HuH-7 (cell line): ENCODE data around the gene COBL.

Experiments
- DNase-seq: peaks from one replicate; pipeline ENCODE4 v3.0.0; 2011; ENCODE audit warnings: low spot score

COBL gene

GRCh38 chr7:51306761-51307160 lies 9.8 kb downstream of the COBL start:
- DNase-seq: no peak

- no peak for DNase-seq
Measured at GRCh38 chr7:51304729-51305128, 11.9 kb downstream of the COBL start.

DNA sequence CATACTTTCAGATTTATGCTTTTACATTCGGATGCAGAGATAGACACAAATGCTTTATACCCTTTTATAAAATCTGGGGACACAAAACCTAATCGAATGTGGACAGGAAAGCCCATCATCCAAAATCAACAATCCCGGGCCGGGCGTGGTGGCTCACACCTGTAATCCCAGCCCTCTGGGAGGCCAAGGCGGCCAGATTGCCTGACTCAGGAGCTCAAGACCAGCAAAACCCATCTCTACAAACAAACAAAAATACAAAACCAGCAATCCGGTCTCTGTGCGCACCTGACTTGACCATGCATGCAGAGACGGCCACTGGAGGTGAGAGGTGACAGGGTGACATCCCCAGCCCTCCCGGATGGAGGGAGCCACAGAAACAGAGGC lies 13.5 kb downstream of the COBL start:
- DNase-seq: no peak

DNA sequence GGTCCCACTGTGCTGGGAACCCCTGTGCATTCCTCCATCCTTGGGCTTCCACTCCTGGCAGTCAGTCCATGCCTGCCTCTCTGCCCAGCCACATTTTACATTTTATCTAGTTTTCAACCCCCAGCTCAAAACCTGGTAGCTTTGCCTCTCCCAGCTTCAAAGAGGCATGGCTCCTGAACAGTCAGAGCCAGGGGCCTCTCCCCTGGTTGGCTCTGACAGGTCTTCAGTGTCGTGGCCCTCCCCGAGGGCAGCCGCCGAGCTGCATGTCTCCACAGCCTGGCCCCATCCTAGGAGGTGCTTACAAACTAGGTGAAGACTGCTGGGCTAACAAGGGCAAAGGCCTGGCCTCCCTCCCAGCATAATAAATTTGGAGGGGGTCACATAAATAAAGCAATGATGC lies 14.8 kb downstream of the COBL start:
- DNase-seq: no peak

DNA sequence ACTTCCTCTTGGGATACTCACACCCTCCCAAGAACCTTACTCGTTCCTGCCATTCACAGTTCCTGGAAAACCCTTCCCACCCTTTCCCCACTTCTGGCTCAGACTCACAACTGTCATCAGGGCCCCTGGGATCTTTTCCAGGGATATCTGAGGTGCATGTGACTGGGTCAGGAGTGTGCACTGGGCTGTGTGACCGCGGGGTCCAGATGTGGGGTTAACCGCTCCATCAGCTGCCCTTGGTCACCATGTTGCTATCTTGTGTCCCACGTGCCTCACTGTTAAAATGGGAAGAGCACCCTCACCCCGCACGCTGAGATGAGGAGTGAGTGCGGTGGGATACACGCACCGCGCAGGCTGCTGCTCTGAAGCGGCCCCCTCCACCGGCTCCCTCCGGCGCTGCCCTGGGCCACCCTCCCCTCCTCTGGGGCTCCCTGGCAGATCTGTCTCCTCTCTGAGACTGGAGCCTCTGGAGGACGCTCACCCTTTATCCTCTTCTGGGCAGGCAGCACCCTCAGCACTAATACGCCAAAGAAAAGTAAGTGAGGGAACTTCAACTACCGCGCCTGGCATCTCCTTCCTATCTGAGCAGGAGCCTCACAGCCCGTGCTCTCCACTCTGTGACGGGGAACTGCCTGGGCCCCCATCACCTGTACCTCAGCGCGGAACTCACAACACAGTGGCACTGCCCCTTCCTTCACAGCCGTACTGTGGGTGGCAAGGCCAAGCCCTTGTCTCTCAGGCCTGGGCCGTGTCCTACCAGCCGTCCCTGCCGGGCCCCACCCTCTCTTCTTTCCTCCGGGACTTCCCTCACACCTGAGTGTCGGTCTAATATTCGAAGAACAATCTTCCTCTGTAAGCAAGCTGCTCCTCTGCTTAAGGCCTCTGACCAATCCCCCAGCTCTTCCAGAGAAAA lies 15.6 kb downstream of the COBL start:
- DNase-seq: no peak

DNA sequence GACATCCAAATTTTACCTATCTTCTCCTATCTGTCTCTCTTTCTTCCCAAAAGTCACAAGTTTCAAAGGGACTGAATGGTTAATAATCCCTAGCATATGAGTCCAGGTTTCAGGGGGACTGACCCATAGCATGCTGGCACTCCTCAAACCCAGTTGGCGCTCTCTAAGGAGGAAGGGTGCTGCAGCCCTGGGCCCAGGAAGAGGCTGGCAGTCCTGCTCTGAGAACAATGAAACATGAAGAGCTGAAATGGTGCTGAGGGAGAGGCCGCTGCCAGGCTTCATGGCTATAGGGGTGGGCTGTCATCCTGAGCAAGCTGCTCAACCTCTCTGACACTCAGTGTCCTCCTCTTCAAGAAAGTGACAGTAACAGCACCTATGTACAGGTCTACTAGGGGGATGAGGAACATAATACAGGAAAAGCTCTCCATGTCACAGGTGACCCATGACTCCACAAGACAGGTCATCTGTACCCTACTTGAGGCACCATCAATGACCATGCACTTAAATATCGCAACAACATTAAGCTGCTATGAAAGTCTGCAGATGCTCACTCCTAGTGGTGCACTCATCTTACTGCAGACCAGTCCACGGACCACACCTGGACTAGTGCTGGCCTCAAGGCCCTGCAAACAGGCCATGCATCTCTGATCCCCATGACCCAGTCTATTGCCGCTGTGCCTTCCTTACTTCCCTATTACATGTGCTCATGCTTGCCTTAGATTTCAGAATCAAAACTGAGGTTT lies 17.0 kb downstream of the COBL start:
- no peak for DNase-seq

DNA sequence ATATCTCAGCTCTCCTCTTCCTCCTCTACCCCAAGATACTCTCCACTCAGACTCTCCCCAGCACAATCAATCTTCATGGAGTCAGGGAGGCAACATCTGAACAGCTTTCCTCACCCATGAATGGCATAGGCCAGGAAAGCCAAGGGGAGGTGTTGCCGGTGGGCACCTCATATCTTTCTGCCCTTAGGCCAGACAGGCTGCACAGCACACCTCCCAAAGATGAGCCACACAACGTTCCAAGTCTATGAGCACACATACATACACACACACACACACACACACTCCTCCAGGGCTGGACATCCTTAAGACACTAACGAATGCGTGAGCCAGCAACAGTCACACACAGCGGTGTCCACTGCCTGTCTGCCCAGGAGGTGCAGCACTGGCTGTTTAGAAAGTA lies 17.7 kb downstream of the COBL start:
- no peak for DNase-seq

DNA sequence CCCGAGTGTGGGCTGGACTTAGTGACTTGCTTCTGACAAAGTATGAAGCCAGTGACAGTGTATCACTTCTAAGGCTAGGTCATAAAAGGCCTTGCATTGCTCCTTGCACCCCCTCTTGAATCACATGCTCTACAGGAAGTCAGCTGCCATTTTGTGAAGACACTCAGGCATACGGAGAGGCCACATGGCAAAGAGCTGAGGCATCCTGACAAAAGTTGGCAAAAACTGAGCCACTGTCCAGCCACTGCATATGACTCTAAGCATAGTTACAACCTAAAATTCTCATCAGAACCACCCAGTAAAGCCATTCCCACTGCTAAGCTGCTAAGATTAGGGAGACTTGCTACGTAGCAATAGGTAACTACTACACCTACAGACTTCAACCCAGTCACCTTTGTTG lies 18.6 kb downstream of the COBL start:
- DNase-seq: no peak

GRCh38 chr7:51295440-51296245 lies 21.0 kb downstream of the COBL start:
- DNase-seq: no peak

- DNase-seq: no peak
Measured at GRCh38 chr7:51292596-51292995, 24.0 kb downstream of the COBL start.

DNA sequence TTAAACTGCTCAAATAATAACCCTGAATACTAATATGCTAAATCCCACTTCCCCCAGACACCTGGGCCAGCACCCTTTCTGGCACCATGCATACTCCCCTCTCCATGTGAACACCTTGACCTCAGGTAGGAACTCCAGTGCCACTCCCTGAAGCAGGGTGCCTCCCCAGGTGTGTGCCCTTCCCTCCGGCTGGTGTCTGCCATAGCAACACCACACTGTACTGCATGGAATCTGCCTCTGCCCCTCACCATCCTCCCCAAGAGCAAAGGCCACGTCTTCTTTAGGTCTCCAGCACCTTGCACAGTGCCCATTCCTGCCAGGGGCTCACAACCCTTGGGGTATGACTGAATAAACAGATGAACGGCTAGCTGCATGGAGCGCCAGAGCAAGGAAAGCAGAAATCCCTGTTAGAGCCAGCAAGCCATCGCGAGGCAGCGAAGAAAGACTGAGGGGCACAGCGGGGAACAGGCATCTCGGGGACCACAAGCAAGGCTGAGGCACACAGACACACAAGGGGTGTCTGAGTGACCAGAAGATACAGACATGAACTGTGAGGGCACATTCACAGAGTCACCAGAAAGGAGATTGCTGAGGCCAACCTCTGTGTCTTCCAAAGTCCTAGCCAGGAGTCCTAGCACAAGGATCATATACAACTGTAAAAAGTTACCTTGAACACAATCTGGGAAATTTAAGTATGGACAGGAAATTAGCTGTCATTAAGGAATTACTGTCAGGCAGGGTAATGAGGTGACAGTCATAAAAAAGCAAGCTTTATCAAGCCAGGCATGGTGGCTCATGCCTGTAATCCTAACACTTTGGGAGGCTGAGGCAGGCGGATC lies 25.7 kb downstream of the COBL start:
- DNase-seq: no peak

GRCh38 chr7:51290304-51290637 lies 26.3 kb downstream of the COBL start:
- DNase-seq: no peak

DNA sequence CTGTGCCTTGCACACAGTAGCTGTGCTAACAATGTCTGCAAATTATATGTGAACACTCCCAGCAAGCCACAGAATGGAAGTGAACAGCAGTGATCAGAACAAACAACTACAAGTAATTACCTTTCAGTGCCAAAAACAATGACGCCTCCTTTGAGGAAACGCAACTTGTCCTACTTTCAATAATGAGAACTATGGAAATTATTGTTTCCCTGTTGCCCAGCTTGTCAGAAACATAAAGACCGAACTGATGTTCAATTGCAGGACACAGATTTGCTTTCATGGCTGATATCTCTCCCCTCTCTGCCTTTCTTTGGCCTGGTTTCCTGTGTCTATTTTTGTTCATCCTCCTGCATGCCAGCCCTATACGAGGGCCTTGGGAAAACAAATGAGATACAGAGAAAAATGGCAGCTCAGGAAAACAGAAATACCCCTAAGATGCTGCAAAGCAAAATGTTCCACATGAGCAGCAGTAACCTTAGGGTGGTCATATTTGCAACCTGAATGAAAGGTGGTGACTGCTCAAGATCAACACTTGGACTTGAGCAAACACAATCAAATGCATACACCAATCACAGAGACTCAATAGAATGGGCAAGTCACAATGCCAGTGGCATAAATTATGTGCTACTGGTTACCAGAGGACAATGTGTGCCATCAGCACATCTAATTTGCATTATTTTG lies 26.8 kb downstream of the COBL start:
- no peak for DNase-seq

DNA sequence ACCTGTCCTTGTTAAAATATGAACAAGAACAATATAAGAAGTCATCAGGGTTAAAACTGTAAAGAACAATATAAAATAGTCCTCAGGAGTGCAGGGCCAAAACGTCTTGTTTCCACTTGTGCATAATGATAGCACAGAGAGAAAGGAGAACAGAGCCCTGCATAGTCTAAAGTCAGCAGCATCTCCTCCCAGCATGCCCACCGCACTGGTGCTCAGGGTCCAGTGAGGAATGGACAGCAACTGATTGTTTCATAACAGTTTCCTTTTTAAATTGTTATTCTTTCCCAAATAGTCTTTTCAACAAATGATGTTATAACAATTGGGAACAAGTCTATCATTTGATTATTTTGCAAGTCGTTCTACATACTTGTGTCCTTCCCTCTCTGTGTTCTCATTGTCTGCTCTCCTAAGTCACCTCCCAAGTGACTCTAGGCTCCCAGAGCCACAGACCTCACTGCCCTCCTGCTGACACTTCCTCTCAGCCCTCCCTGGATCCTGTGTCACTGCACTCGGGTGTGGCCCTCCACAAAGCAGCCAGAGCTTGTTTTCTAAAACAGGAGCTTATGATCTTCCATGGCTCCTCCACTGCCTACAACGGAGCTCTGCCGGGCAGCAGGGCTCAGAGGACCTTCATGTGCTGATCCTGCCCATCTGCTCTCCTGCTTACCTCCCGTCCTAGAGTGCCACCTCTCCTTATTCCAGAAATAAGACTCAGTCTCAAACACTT lies 27.6 kb downstream of the COBL start:
- DNase-seq: no peak

DNA sequence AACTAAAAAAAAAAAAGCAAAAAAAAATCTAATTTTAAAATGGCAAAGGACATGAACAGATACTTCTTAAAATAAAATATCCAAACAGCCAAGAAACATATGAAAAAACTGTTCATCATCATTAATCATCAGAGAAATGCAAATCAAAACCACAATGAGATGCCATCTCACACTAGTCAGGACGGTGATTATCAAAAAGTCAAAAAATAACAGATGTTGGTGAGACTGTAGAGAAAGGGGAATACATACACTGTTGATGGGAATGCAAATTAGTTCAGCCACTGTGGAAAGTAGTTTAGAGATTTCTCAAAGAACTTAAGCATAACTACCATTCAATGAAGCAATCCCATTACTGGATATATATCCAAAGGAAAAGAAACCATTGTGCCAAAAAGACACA lies 30.2 kb downstream of the COBL start:
- DNase-seq: no peak

GRCh38 chr7:51280156-51280555 lies 36.5 kb downstream of the COBL start:
- no peak for DNase-seq

DNA sequence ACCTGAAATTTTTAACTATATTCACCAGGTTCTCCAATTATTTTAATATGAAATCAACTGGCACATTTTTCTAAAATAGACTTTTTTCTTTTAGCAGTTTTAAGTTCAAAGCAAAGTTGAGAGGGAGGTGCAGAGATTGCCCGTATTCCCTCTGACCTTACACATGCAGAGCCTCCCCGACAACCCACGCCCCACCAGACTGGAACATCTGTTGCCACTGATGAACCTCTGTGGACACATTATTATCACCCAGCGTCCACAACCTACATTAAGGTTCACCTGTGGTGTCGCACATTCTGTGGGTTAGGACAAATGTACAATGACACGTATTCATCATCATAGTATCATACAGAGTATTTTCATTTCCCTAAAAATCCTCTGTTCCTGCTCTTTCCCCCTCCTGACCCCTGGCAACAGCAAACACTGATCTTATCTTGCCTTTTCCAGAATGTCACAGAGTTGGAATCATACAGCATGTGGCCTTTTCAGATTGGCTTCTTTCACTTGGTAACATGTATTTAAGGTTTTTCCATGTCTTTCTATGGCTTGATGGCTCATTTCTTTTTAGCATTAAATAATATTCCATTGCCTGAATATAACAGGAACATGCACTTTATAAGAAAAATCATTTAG lies 37.1 kb downstream of the COBL start:
- DNase-seq: no peak

GRCh38 chr7:51278797-51279196 lies 37.8 kb downstream of the COBL start:
- no peak for DNase-seq

DNA sequence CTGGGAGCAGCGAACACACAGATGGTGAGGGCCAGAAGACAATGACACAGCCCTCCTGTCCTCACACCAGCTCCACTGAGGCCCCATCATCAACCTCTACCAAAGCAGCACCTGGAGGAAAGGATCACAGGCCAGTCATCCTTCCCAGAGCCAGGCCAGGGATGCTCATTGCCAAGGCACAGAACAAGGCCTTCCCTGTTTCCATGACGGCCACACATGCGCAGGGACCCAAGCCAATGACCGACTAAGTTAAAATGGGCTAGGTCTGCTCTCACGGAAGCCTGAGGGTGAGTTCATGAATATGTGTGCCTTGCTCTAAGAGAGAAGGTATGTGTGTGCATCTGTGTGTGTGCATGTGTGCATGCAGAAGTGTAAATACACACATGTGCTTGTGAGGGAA lies 39.6 kb downstream of the COBL start:
- DNase-seq: no peak

GRCh38 chr7:51276091-51276605 lies 40.5 kb downstream of the COBL start:
- no peak for DNase-seq
